GM10847 (cell line): ENCODE data around the gene SLC9A7.

Experiments
- POLR2A ChIP-seq: IDR thresholded peaks from 2 replicates; pipeline ENCODE4 v1.6.1; 2011; ENCODE audit not compliant: insufficient read length; ENCODE audit errors: extremely low read depth

The SLC9A7 gene

GRCh38 chrX:46758956-46759644 is at the start of gene SLC9A7:
Gene SLC9A7 (minus strand): TSS chrX:46759118. CDS start chrX:46759029, 89 bp downstream.
- TF ChIP-seq POLR2A = no peak

GRCh38 chrX:46805270-46805669 is 46.4 kb upstream of the SLC9A7 start:
- no peak for TF ChIP-seq POLR2A

GRCh38 chrX:46803140-46803539 is 44.2 kb upstream of the SLC9A7 start:
- TF ChIP-seq POLR2A = no peak

- TF ChIP-seq POLR2A = no peak
Measured at GRCh38 chrX:46796574-46797191, 37.8 kb upstream of the SLC9A7 start.

- TF ChIP-seq POLR2A = no peak
Measured at GRCh38 chrX:46793386-46794143, 34.6 kb upstream of the SLC9A7 start.

GRCh38 chrX:46792810-46793188 is 33.9 kb upstream of the SLC9A7 start:
- TF ChIP-seq POLR2A = no peak

GRCh38 chrX:46791927-46792809 is 33.2 kb upstream of the SLC9A7 start:
- TF ChIP-seq POLR2A = no peak

- TF ChIP-seq POLR2A = no peak
Measured at GRCh38 chrX:46788902-46789301, 30.0 kb upstream of the SLC9A7 start.

- TF ChIP-seq POLR2A = no peak
Measured at GRCh38 chrX:46782034-46782433, 23.1 kb upstream of the SLC9A7 start.

GRCh38 chrX:46777971-46778810 is 19.3 kb upstream of the SLC9A7 start:
- TF ChIP-seq POLR2A = no peak

GRCh38 chrX:46770817-46771163 is 11.9 kb upstream of the SLC9A7 start:
- TF ChIP-seq POLR2A = no peak

- no peak for TF ChIP-seq POLR2A
Measured at GRCh38 chrX:46770000-46770816, 11.3 kb upstream of the SLC9A7 start.

- TF ChIP-seq POLR2A = no peak
Measured at GRCh38 chrX:46762963-46763362, 4.0 kb upstream of the SLC9A7 start.

- no peak for TF ChIP-seq POLR2A
Measured at GRCh38 chrX:46759645-46759974, 692 bp upstream of the SLC9A7 start.
